CD14-positive monocyte (primary cell): ENCODE measurements around the gene PODXL2. TPM values are rescaled to one million over a fixed set of nuclear protein-coding genes. Genes with fewer than 3 reads are reported as not detected.

ENCODE experiments used
- DNase-seq, 3 donors: peaks; one replicate each; pipeline ENCODE4 v3.0.0-alpha.2; 2011 to 2022
- H2AFZ ChIP-seq: 2 replicates; pipeline ENCODE4 v1.6.0; 2012; ENCODE audit warnings: mild to moderate bottlenecking, low read depth, low read length, inconsistent platforms; ENCODE audit not compliant: insufficient read depth, poor library complexity, severe bottlenecking
- H3K27ac ChIP-seq, 2 donors: 1 replicate in 1 of 2; 2 replicates in 1 of 2; pipeline ENCODE4 v1.5.1; 2012 to 2013; ENCODE audit warnings: low read length in 2 of 2, control low read depth in 1 of 2, inconsistent platforms in 1 of 2, low read depth in 1 of 2, mild to moderate bottlenecking in 1 of 2
- H3K27me3 ChIP-seq, 2 donors: one replicate each; pipeline versions ENCODE4 v1.6.0 to v1.6.1; 2011 to 2013; ENCODE audit warnings: low read length in 2 of 2; ENCODE audit not compliant: control insufficient read depth in 2 of 2, insufficient read depth in 2 of 2
- H3K36me3 ChIP-seq, 2 donors: replicated peaks in 1 of 2; 1 replicate in 1 of 2; 2 replicates in 1 of 2; pipeline versions ENCODE4 v1.5.1 to v1.6.1; 2012 to 2013; ENCODE audit warnings: low read length in 2 of 2, control low read depth in 1 of 2, inconsistent platforms in 1 of 2, mild to moderate bottlenecking in 1 of 2; ENCODE audit not compliant: insufficient read depth in 2 of 2, control insufficient read depth in 1 of 2
- H3K4me1 ChIP-seq, 2 donors: 1 replicate in 1 of 2; 2 replicates in 1 of 2; pipeline versions ENCODE4 v1.5.1 to v1.6.1; 2012 to 2013; ENCODE audit warnings: low read length in 2 of 2, control low read depth in 1 of 2, inconsistent platforms in 1 of 2, mild to moderate bottlenecking in 1 of 2, moderate library complexity in 1 of 2; ENCODE audit not compliant: insufficient read depth in 2 of 2, control insufficient read depth in 1 of 2
- H3K4me2 ChIP-seq: replicated peaks from 2 replicates; pipeline ENCODE3; 2012; ENCODE audit warnings: low read length, moderate library complexity, mild to moderate bottlenecking; ENCODE audit not compliant: poor library complexity, severe bottlenecking; ENCODE audit errors: extremely low read depth
- H3K4me3 ChIP-seq, 3 experiments: fragments of 200-600 bp in 1 of 3; sonication (generic) in 1 of 3; replicated peaks in 1 of 3; 1 replicate in 2 of 3; 2 replicates in 1 of 3; pipeline ENCODE4 v1.5.1; 2011 to 2013; ENCODE audit warnings: low read length in 3 of 3, mild to moderate bottlenecking in 3 of 3, control low read depth in 2 of 3, low read depth in 2 of 3, inconsistent platforms in 1 of 3, moderate library complexity in 1 of 3
- H3K79me2 ChIP-seq: 2 replicates; pipeline ENCODE4 v1.6.0; 2012; ENCODE audit warnings: mild to moderate bottlenecking, control low read depth, inconsistent platforms, low read length, moderate library complexity; ENCODE audit not compliant: insufficient read depth
- H3K9ac ChIP-seq: 2 replicates; pipeline ENCODE4 v1.6.0; 2017; ENCODE audit warnings: low read length, mild to moderate bottlenecking; ENCODE audit not compliant: insufficient read depth, poor library complexity, severe bottlenecking
- H3K9me3 ChIP-seq, 2 donors: replicated peaks in 1 of 2; 1 replicate in 1 of 2; 2 replicates in 1 of 2; pipeline versions ENCODE4 v1.5.1 to v1.6.1; 2012 to 2013; ENCODE audit warnings: low read length in 2 of 2, control low read depth in 1 of 2; ENCODE audit not compliant: control insufficient read depth in 1 of 2, insufficient read depth in 1 of 2
- H4K20me1 ChIP-seq: 2 replicates; pipeline ENCODE4 v1.6.0; 2012; ENCODE audit warnings: mild to moderate bottlenecking, low read length, control low read depth, moderate library complexity; ENCODE audit not compliant: insufficient read depth
- H3K27ac Mint-ChIP-seq, 7 donors: one replicate each; pipeline ENCODE4 v1.8.0; 2020; ENCODE audit warnings: mild to moderate bottlenecking in 7 of 7, mixed read lengths in 7 of 7, moderate library complexity in 6 of 7, inconsistent platforms in 2 of 7
- H3K27me3 Mint-ChIP-seq, 3 donors: one replicate each; pipeline ENCODE4 v1.8.0; 2021 to 2022; ENCODE audit warnings: low read depth in 3 of 3, mild to moderate bottlenecking in 3 of 3, mixed read lengths in 3 of 3, moderate library complexity in 3 of 3, inconsistent platforms in 1 of 3
- H3K36me3 Mint-ChIP-seq, 2 donors: one replicate each; pipeline ENCODE4 v1.8.0; 2020; ENCODE audit warnings: mixed read lengths in 2 of 2, inconsistent platforms in 1 of 2, mild to moderate bottlenecking in 1 of 2
- H3K4me1 Mint-ChIP-seq: one replicate; pipeline ENCODE4 v1.8.0; 2020; ENCODE audit warnings: mild to moderate bottlenecking, mixed read lengths
- H3K4me3 Mint-ChIP-seq, 2 donors: one replicate each; pipeline ENCODE4 v1.8.0; 2020; ENCODE audit warnings: mild to moderate bottlenecking in 2 of 2, mixed read lengths in 2 of 2, moderate library complexity in 1 of 2
- H3K9me3 Mint-ChIP-seq, 7 donors: one replicate each; pipeline ENCODE4 v1.8.0; 2020 to 2022; ENCODE audit warnings: mixed read lengths in 7 of 7, mild to moderate bottlenecking in 6 of 7, moderate library complexity in 6 of 7, inconsistent platforms in 2 of 7
- CTCF ChIP-seq: fragments of 200-600 bp; IDR thresholded peaks from one replicate; pipeline ENCODE4 v1.8.0; 2022; ENCODE audit warnings: antibody characterized with exemption, mild to moderate bottlenecking
- WGBS: methylation state at CpG from one replicate; pipeline ENCODE4 v1.1.5; 2013; ENCODE audit warnings: missing lambda C conversion rate; ENCODE audit not compliant: insufficient coverage; 5-methylcytosine and 5-hydroxymethylcytosine counted together
- intact Hi-C, 2 donors: fragments of 100-400 bp; cut with micrococcal nuclease; formaldehyde crosslinking; loops; one replicate each; pipeline versions ENCODE4 v1.15.0 to v1.15.1; 2023
- polyA plus RNA-seq, 3 donors: library from polyadenylated mRNA; depleted of rRNA in 1 of 3; unstranded in 2 of 3; stranded (reverse) in 1 of 3; fragments of 300-500 nt in 2 of 3; fragments of >200 nt in 1 of 3; fragmentation: Illumina TruSeq in 2 of 3; gene quantifications; 1 replicate in 2 of 3; 2 replicates in 1 of 3; pipeline ENCODE4 v1.2.3, GENCODE V29; 2012 to 2021

The PODXL2 gene
- polyA plus RNA-seq, 3 donors = 0.33 to 0.64 (median 0.43) TPM

- H3K27ac ChIP-seq = no peak overlapping the region
- Mint-ChIP-seq H3K9me3 (no peaks in the 10 kb centered on the region), H3K4me1 (peaks cover 13% of the 10 kb centered on the region), H3K4me3 (no peak overlapping the region), H3K27me3 (peaks cover 0 to 2% (median 0%) of the 10 kb centered on the region in 3 donors), H3K27ac (peak overlapping the region in 3 of 7 donors; percentile 14 to 21 (median 15)), H3K36me3 (peaks cover 52 to 80% of the 10 kb centered on the region in 2 donors)
- no peaks in the 10 kb centered on the region for H3K4me1 ChIP-seq
- no peaks in the 10 kb centered on the region for H3K79me2 ChIP-seq
- H3K27me3 ChIP-seq = no peaks in the 10 kb centered on the region
- H3K36me3 ChIP-seq = peaks cover 18 to 73% of the 10 kb centered on the region in 2 donors
- H3K4me2 ChIP-seq = no peak overlapping the region
- intact Hi-C loops = no loop called here
- H3K9me3 ChIP-seq = no peaks in the 10 kb centered on the region
- no peak overlapping the region for H3K9ac ChIP-seq
- WGBS = 100% methylated on average over 1 of the region's 4 CpGs
- no peak overlapping the region for H2AFZ ChIP-seq
- no peak for DNase-seq
- H3K4me3 ChIP-seq = no peak overlapping the region
- no peaks in the 10 kb centered on the region for H4K20me1 ChIP-seq
- TF ChIP-seq CTCF = no peak
Measured at GRCh38 chr3:127614928-127615589, 13.9 kb upstream of the PODXL2 start.

DNA sequence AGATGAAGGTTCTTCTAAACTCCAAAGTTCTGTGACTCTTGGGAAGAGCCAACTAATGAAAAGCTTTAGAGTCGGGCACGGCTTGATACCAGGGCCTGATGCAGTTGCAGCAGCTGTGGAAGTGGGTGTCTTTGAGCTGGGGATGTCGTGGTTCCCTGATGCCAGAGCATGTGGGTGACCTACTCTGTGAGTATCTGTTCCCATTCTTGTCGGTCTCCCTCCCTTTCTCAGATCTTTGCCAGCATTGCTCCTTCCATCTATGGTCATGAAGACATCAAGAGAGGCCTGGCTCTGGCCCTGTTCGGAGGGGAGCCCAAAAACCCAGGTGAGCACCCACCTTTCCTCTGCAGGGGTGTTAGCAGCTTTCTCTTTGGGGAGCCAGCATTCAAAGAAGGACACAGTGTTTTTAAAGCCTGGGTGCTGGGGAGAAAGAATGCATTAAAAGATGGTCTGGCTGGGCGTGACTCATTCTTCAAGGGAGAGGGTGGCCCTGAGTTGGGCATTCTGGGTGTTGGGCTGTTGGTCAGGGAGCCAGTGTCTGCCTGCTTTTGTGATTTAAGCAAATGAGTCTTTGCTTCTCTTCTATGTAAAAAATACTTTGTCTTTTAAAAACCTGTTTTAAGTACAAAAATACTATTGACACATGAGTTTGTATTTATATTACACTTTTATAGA, 13.2 kb upstream of the PODXL2 start:
- H3K36me3 Mint-ChIP-seq = peaks cover 57 to 78% of the 10 kb centered on the region in 2 donors
- intact Hi-C loops = no loop called here
- 79% methylated on average over 3 of the region's 6 CpGs for WGBS
- no peaks in the 10 kb centered on the region for H3K79me2 ChIP-seq
- H3K9me3 ChIP-seq = no peaks in the 10 kb centered on the region
- no peak for DNase-seq
- H3K9ac ChIP-seq = no peak overlapping the region
- H3K4me3 ChIP-seq = no peak overlapping the region
- H3K4me2 ChIP-seq = no peak overlapping the region
- no peak overlapping the region for H2AFZ ChIP-seq
- H3K27me3 ChIP-seq = no peaks in the 10 kb centered on the region
- H3K4me1 Mint-ChIP-seq = peaks cover 10% of the 10 kb centered on the region
- peak overlapping the region in 3 of 7 donors; percentile 15 to 74 (median 21) for H3K27ac Mint-ChIP-seq
- no peaks in the 10 kb centered on the region for H4K20me1 ChIP-seq
- H3K4me1 ChIP-seq = no peaks in the 10 kb centered on the region
- no peak for TF ChIP-seq CTCF
- H3K27me3 Mint-ChIP-seq = peaks cover 0 to 2% (median 0%) of the 10 kb centered on the region in 3 donors
- no peak overlapping the region for H3K4me3 Mint-ChIP-seq
- H3K27ac ChIP-seq = no peak overlapping the region
- peaks cover 18 to 73% of the 10 kb centered on the region in 2 donors for H3K36me3 ChIP-seq
- no peaks in the 10 kb centered on the region for H3K9me3 Mint-ChIP-seq
